ENCODE results near the gene CTTN.
"Not testable (repeated sequence)": the region's sequence is repeated elsewhere in the genome, so short reads cannot be mapped to it uniquely, and the experiment has no call there.

Gene CTTN

GRCh38 chr11:70407814-70408213, 9.5 kb downstream of the CTTN start:
- in situ Hi-C loops (cut with HindIII; ENCODE audit: low sequenced_read_pairs): no loop called here

DNA sequence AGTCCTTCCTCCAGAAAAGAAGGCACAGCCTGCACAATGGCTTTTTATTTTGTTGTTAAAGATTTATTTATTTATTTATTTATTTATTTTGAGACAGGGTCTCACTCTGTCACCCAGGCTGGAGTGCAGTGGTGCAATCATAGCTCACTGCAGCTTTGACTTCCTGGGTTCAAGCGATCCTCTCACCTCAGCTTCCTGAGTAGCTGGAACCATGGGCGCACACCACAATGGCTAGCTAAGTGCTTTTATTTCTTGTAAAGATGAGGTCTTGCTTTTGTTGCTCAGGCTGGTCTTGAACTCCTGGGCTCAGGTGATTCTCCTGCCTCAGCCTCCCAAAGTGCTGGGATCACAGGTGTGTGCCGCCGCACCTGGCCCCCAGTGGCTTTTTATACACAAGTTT, 10.0 kb downstream of the CTTN start:
- in situ Hi-C loops (cut with HindIII; ENCODE audit: low sequenced_read_pairs): not testable (repeated sequence)

DNA sequence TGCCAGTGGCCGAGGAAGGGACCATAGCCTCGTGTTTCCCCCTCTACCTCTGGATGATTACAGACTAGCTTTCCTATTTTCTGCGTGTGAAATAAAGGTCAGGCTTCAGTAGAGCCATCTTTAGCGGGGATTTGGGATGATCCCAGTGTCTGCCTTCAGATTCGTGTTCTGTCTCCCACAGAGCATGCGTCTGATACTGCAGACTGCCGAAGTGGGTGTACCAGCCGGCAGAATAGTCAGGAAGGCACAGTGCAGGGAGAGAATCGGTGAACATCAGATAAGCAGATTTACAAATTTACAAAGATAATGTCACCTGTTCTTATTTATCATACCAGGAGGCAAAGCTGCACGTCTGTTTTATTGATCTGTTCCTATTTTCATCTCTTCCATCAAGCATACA, 11.1 kb downstream of the CTTN start:
- in situ Hi-C loops (cut with HindIII; ENCODE audit: low sequenced_read_pairs): no loop called here

DNA sequence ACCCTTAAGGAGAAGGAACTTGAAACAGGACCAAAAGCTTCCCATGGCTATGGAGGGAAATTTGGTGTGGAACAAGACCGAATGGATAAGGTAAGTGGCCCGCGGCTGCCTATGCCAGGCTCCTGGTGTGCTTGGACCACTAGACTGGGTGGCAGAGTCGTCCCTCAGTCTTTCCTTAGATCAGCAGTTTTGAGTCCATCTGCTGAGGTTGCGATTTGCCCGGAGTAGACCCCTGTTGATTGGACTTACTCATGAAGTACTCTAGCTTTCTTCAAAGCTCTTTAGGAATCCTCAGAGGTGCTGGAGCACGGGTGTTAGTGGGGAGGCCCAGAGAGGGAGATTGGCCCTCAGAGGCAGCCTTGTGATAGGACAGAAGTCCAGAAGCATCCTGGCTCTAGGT, 11.5 kb downstream of the CTTN start:
- in situ Hi-C loops (cut with HindIII; ENCODE audit: low sequenced_read_pairs): no loop called here

DNA sequence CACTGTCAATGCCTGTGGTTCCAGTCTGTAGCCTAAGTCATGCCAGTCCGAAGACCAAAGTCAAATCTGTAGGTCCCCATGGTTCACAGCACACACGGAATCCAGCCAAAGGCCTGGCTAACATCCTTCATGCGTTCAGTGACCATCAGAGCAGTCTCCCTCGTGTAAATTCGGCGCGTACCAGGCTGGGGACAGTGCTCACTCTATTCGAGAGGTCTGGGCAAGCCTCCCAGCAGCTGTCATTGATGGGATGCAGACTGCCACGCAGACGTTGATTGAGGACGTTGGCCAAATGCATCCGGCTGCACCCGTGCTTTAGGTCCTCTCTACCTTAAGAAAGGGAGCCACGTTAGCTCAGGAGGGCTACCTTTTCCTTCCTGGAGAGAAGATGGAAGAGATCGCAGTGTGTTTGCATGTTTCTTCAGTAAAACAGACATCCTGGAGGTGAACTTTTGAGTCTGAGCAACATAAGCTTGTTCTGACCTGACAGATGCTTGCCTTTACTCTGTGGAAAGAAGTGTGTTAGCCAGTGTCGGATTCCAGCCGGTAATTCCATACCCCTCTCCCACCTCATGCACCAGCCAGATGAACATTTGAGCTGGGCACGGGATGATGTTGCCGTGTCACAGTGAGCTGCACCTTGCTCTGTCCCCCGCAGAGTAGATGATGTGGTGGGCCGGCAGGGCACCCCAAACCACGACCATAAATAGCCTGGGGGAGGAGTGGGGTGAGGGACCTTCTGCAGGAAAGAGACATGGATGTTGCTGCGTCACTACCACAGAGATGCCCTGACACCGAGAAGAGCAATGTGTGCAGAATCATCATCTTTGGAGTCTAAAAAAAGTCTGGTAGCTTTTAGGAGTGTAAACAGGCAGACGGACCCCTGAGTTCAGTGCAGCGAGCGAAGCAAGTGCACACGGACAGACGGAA, 12.2 kb downstream of the CTTN start:
- in situ Hi-C loops (cut with HindIII; ENCODE audit: low sequenced_read_pairs): no loop called here

- in situ Hi-C loops (cut with HindIII; ENCODE audit: low sequenced_read_pairs): no loop called here
Measured at GRCh38 chr11:70411713-70412452, 13.6 kb downstream of the CTTN start.

DNA sequence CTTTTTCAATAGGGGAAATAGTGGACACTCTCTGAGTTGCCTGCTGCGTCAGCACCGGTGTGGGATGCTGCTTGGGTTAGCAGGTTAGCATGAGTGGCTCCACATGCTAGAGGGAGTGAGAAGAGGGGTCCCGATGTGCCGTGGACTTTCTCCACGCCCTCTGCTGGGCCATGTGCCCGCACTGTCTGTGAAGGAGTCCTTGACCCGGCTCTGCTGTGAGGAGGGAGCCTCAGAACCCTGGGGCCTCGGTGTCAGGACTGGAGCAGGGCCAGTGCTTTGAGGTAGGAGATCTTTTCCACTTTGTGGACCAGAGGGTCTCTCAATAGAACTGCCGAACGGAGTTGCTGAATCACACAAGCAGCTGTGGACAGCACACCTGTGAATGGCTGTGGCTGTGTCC, 14.8 kb downstream of the CTTN start:
- in situ Hi-C loops (cut with HindIII; ENCODE audit: low sequenced_read_pairs): no loop called here

GRCh38 chr11:70414341-70415100, 16.2 kb downstream of the CTTN start:
- in situ Hi-C loops (cut with HindIII; ENCODE audit: low sequenced_read_pairs): loop anchor here (5.0 kb wide), 1 partner anchor 82 kb away; no protein-coding TSS in a partner anchor

- in situ Hi-C loops (cut with HindIII; ENCODE audit: low sequenced_read_pairs): loop anchor here (5.0 kb wide), 1 partner anchor 83 kb away; no protein-coding TSS in a partner anchor
Measured at GRCh38 chr11:70415191-70415590, 16.9 kb downstream of the CTTN start.

- in situ Hi-C loops (cut with HindIII; ENCODE audit: low sequenced_read_pairs): loop anchor here (5.0 kb wide), 1 partner anchor 84 kb away; no protein-coding TSS in a partner anchor
Measured at GRCh38 chr11:70415642-70416395, 17.5 kb downstream of the CTTN start.

DNA sequence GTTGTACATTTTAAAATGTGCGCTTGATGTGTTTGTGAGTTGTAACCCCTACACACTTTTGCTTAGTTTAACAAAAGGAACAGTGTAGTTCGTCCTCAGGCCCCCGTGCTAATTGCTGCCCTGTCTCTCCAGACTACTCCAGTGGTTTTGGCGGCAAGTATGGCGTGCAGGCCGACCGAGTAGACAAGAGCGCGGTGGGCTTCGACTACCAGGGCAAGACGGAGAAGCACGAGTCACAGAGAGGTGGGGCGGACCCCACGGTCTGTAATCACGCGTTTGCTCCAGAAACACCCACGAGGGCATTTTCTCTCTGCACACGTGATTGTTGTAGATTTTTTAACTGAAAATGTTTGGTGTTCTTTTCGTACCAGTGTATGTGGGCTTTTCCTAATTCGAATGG, 18.6 kb downstream of the CTTN start:
- in situ Hi-C loops (cut with HindIII; ENCODE audit: low sequenced_read_pairs): loop anchor here (5.0 kb wide), 1 partner anchor 85 kb away; no protein-coding TSS in a partner anchor

DNA sequence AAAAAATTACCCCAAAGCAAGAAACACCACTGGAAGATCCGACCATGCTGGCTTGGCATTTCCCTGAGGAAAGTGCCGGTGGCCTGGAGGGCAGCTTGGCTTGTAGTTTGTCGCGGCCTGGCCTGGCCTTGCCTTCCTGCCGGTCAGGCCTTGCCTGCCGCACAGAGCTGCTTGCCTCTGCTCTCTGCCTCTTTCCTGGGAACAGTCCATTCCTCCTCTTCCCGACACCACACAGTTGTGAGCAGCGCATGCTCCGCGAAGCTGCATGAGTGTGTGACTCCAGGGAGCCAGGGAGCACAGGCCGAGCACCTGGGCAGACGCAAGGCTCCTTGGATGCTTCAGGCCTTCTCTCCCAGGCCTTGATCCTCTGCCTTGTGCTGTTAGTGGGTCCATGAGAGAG, 19.8 kb downstream of the CTTN start:
- in situ Hi-C loops (cut with HindIII; ENCODE audit: low sequenced_read_pairs): loop anchor here (5.0 kb wide), 1 partner anchor 86 kb away; no protein-coding TSS in a partner anchor

DNA sequence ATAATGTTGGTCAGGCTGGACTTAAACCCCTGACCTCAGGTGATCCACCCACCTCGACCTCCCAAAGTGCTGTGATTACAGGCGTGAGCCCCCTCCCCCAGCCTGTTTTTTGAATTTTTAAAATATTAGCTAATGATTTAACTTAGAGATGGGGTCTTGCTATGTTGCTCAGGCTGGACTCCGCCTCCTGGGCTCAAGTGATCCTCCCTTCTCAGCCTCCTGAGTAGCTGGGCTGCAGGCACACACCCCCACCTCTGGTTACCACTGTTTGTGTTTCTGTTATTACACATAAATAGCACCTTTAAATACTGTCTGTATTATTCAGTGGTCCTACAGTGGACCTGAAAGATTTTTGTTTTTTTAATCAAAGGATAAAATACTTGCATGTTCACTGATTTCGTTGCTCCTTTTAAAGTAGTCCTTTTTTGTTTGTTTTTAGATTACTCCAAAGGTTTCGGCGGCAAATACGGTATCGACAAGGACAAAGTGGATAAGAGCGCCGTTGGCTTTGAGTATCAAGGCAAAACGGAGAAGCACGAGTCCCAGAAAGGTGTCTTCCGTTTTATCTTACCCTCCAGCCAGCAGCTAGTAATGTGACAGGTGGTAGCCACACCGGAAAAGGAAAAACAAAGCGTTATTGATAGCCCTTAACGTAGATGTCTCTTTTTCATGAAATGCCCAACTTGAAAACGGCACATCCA, 21.1 kb downstream of the CTTN start:
- in situ Hi-C loops (cut with HindIII; ENCODE audit: low sequenced_read_pairs): loop anchor here (5.0 kb wide), 1 partner anchor 87 kb away; no protein-coding TSS in a partner anchor

GRCh38 chr11:70420008-70420464, 21.7 kb downstream of the CTTN start:
- in situ Hi-C loops (cut with HindIII; ENCODE audit: low sequenced_read_pairs): no loop called here

DNA sequence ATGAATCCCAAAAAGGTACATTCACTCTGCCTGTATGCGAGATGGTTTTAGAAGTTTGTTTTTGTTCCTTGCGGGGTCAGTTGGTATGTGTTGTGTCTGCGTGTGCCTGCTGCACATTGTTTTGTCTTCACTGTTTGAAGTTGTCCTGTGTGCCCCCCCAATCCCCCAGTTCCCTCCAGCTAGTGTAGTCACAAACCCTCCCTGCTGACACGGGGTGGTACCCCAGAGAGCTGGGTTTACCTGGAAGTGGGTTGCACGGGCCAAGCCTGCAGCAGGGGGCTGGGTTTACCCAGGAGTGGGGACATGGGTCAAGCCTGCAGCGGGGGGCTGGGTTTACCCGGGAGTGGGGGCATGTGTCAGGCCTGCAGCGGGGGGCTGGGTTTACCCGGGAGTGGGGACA, 22.2 kb downstream of the CTTN start:
- in situ Hi-C loops (cut with HindIII; ENCODE audit: low sequenced_read_pairs): no loop called here

DNA sequence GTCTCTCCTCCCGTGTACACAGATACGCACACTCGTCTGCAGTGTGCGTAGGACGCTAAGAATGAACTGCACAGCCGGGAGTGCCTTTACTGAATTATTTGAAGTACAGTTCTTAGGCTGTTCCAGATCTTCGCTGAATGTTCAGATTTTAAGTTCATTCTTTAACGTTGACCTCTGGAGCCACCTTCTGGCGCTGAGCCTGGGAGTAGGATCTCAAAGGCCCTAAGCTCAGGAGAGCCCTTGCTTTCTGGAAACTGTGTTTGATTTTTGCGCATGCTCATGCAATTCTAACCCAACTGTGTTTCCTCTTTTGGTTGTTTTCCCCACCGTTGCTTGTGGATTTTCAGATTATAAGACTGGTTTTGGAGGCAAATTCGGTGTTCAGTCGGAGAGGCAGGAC, 22.8 kb downstream of the CTTN start:
- in situ Hi-C loops (cut with HindIII; ENCODE audit: low sequenced_read_pairs): no loop called here

- in situ Hi-C loops (cut with HindIII; ENCODE audit: low sequenced_read_pairs): no loop called here
Measured at GRCh38 chr11:70422692-70423522, 24.6 kb downstream of the CTTN start.

All from endothelial cell of hepatic sinusoid (primary cell).